Neutrophil (primary cell): ENCODE results near the gene DPY19L3.
"Not testable (repeated sequence)": the region's sequence is repeated elsewhere in the genome, so short reads cannot be mapped to it uniquely, and the experiment has no call there.

Source experiments
- H3K27ac ChIP-seq: fragments of 200-600 bp; sonication (generic); 2 replicates; pipeline ENCODE4 v1.5.1; 2016; ENCODE audit warnings: mild to moderate bottlenecking, moderate library complexity
- H3K27me3 ChIP-seq: fragments of 200-600 bp; sonication (generic); 2 replicates; pipeline ENCODE4 v1.6.0; 2016; ENCODE audit warnings: mild to moderate bottlenecking
- H3K36me3 ChIP-seq: fragments of 200-600 bp; sonication (generic); 2 replicates; pipeline ENCODE4 v1.5.1; 2017
- H3K4me1 ChIP-seq, 2 experiments: fragments of 200-600 bp in 1 of 2; sonication (generic) in 1 of 2; 1 replicate in 1 of 2; 2 replicates in 1 of 2; pipeline versions ENCODE4 v1.5.1 to v1.6.1; 2013 to 2016; ENCODE audit warnings: low read depth in 1 of 2, low read length in 1 of 2, mild to moderate bottlenecking in 1 of 2, moderate library complexity in 1 of 2; ENCODE audit not compliant: control insufficient read depth in 1 of 2, insufficient read depth in 1 of 2
- H3K4me3 ChIP-seq, 2 experiments: fragments of 200-600 bp in 1 of 2; sonication (generic) in 1 of 2; 1 replicate in 1 of 2; 2 replicates in 1 of 2; pipeline ENCODE4 v1.5.1; 2013 to 2016; ENCODE audit warnings: low read depth in 1 of 2, low read length in 1 of 2, mild to moderate bottlenecking in 1 of 2, moderate library complexity in 1 of 2
- H3K9me3 ChIP-seq: fragments of 200-600 bp; sonication (generic); 2 replicates; pipeline ENCODE4 v1.5.1; 2016
- CTCF ChIP-seq: fragments of 200-600 bp; sonication (generic); IDR thresholded peaks from 2 replicates; pipeline ENCODE4 v1.5.1; 2016; ENCODE audit warnings: antibody characterized with exemption

The DPY19L3 gene

GRCh38 chr19:32418155-32418554, 12.6 kb downstream of the DPY19L3 start:
- no peaks in the 10 kb centered on the region for H3K9me3 ChIP-seq
- no peak for TF ChIP-seq CTCF
- no peaks in the 10 kb centered on the region for H3K27me3 ChIP-seq
- H3K36me3 ChIP-seq: peaks cover 5% of the 10 kb centered on the region
- H3K27ac ChIP-seq: peak overlapping the region; percentile 42
- no peak overlapping the region for H3K4me3 ChIP-seq
- H3K4me1 ChIP-seq: peaks cover 43 to 44% of the 10 kb centered on the region in 2 experiments

DNA sequence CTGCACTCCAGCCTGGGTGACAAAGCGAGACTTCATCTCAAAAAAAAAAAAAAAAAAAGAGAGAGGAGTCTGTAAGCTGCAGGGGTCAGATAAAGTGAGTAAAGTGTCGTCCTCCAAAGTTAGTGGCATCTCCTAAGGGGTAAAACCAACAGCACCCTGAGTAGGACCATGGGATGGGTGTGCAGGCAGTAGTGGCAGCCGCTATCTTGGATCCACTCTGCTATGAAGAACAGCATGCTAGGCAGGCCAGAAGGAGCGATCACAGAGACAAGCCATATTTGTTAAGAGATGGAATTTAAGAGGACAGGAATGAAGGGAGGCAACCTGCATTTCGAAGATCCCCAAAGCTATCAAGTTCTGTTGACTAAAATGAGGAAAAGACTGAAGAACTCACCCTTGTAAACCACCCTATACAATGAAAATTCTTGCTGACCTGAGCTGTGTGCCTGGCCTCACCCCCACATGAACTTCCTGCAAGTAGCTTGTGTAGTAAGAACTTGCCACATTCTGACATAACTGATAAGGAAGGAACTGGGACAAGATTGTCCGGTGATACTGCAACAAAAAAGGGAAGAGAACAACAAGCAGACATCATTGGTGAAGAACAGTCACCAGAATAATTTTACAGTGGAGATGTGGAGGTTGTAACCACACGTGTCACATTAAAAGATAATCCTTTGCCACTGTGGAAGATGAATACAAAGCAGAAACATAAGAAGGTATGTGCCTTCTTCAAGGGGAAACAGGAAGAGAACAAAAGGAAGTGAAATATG, 16.2 kb downstream of the DPY19L3 start:
- H3K27me3 ChIP-seq: no peaks in the 10 kb centered on the region
- no peaks in the 10 kb centered on the region for H3K36me3 ChIP-seq
- H3K9me3 ChIP-seq: no peaks in the 10 kb centered on the region
- H3K4me3 ChIP-seq: peak overlapping the region; percentile 59
- peaks cover 54 to 57% of the 10 kb centered on the region in 2 experiments for H3K4me1 ChIP-seq
- peak overlapping the region; percentile 93 for H3K27ac ChIP-seq
- no peak for TF ChIP-seq CTCF

DNA sequence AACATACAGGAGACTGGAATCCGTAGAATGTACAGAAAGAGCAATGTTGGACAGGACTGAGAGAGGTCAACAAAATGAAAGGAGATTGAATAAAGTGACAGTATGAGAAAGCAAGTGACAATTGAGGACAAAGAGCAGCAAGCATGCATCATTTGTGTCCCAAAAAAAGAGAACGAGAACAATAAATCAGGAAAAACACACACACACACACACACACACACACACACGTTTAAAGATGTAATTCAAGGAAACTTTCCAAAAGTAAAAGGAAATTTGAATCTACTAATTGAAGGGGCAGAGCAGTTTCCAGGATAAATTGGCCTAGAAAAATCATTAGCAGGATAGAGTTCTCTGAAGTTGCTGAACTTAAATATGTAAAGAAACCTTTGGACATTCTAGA, 16.9 kb downstream of the DPY19L3 start:
- Histone ChIP-seq H3K9me3 (no peaks in the 10 kb centered on the region), H3K27ac (peak overlapping the region; percentile 93), H3K4me3 (peak overlapping the region; percentile 59), H3K36me3 (no peaks in the 10 kb centered on the region), H3K27me3 (no peaks in the 10 kb centered on the region), H3K4me1 (peaks cover 54 to 56% of the 10 kb centered on the region in 2 experiments)
- TF ChIP-seq CTCF: no peak

- H3K9me3 ChIP-seq, H3K4me3 ChIP-seq, H3K27me3 ChIP-seq, H3K36me3 ChIP-seq: not testable (repeated sequence)
- Histone ChIP-seq H3K27ac (peak overlapping the region; percentile 93), H3K4me1 (peaks cover 44 to 48% of the 10 kb centered on the region in 2 experiments)
Measured at GRCh38 chr19:32423944-32424343, 18.4 kb downstream of the DPY19L3 start.

DNA sequence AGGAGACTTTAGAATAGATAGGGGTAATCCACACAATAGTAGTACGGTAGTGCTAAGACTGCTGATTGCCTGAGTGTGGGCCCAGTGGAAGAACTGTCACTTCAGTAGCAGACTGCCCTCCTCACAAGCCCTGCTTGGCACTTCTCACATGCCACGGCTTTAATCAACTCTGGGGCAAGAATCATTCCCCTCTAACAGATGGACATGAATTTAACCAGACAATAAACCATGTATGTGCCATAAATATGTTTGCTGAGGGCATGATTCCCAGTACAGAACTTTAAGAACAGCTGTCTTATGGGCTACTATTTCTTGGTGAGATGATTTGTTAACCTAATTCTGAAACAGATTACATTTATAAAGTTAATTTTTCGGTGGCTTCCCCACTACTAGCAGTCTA, 22.0 kb downstream of the DPY19L3 start:
- peaks cover 16 to 20% of the 10 kb centered on the region in 2 experiments for H3K4me1 ChIP-seq
- H3K4me3 ChIP-seq: no peak overlapping the region
- no peaks in the 10 kb centered on the region for H3K27me3 ChIP-seq
- no peaks in the 10 kb centered on the region for H3K9me3 ChIP-seq
- TF ChIP-seq CTCF: no peak
- no peak overlapping the region for H3K27ac ChIP-seq
- H3K36me3 ChIP-seq: peaks cover 6% of the 10 kb centered on the region

GRCh38 chr19:32436692-32437091, 31.1 kb downstream of the DPY19L3 start:
- Histone ChIP-seq H3K27ac (no peak overlapping the region), H3K4me1 (peaks cover 3 to 6% of the 10 kb centered on the region in 2 experiments), H3K36me3 (peaks cover 37% of the 10 kb centered on the region), H3K4me3 (no peak overlapping the region), H3K9me3 (no peaks in the 10 kb centered on the region), H3K27me3 (no peaks in the 10 kb centered on the region)
- no peak for TF ChIP-seq CTCF
